WTC11 (cell line): ENCODE data around the gene RESP18.

ENCODE experiments used
- CTCF ChIP-seq: fragments of 200-600 bp; IDR thresholded peaks from 2 replicates; pipeline ENCODE4 v1.8.0; 2022; ENCODE audit warnings: antibody characterized with exemption
- E2F5 ChIP-seq: sonication (generic); formaldehyde crosslinking; IDR thresholded peaks from 2 replicates; pipeline ENCODE4 v1.8.1; 2022; ENCODE audit warnings: mild to moderate bottlenecking, moderate library complexity, missing genetic modification reagents
- ESRRA ChIP-seq: sonication (generic); formaldehyde crosslinking; IDR thresholded peaks from 2 replicates; pipeline ENCODE4 v1.8.1; 2022; ENCODE audit warnings: mild to moderate bottlenecking, missing genetic modification reagents, borderline replicate concordance
- FOXJ3 ChIP-seq: sonication (generic); formaldehyde crosslinking; IDR thresholded peaks from 2 replicates; pipeline ENCODE4 v1.9.0; 2021; ENCODE audit warnings: missing genetic modification reagents, mild to moderate bottlenecking, borderline replicate concordance
- IRF2 ChIP-seq: sonication (generic); formaldehyde crosslinking; IDR thresholded peaks from 2 replicates; pipeline ENCODE4 v1.8.0; 2022; ENCODE audit warnings: low read depth, missing genetic modification reagents, borderline replicate concordance
- NR3C1 ChIP-seq: sonication (generic); formaldehyde crosslinking; conservative IDR thresholded peaks from 2 replicates; pipeline ENCODE4 v1.8.1; 2023; ENCODE audit warnings: low read depth, mild to moderate bottlenecking, missing genetic modification reagents
- TCF7 ChIP-seq: sonication (generic); formaldehyde crosslinking; IDR thresholded peaks from 2 replicates; pipeline ENCODE4 v1.8.0; 2022; ENCODE audit warnings: mild to moderate bottlenecking, low read depth, missing genetic modification reagents, moderate library complexity
- TEAD1 ChIP-seq: sonication (generic); formaldehyde crosslinking; IDR thresholded peaks from 2 replicates; pipeline ENCODE4 v1.8.0; 2022; ENCODE audit warnings: mild to moderate bottlenecking, missing genetic modification reagents
- TEAD4 ChIP-seq: sonication (generic); formaldehyde crosslinking; IDR thresholded peaks from 2 replicates; pipeline ENCODE4 v1.8.0; 2022; ENCODE audit warnings: mild to moderate bottlenecking, missing genetic modification reagents
- TF ChIP-seq, protein P1 (sequence below): sonication (generic); formaldehyde crosslinking; IDR thresholded peaks from 2 replicates; pipeline ENCODE4 v1.8.0; 2022; ENCODE audit warnings: mild to moderate bottlenecking, missing genetic modification reagents
- TF ChIP-seq, protein P2 (sequence below): sonication (generic); formaldehyde crosslinking; IDR thresholded peaks from 2 replicates; pipeline ENCODE4 v1.8.0; 2022; ENCODE audit warnings: mild to moderate bottlenecking, missing genetic modification reagents
- TF ChIP-seq, protein P3 (sequence below): sonication (generic); formaldehyde crosslinking; IDR thresholded peaks from 2 replicates; pipeline ENCODE4 v1.8.0; 2022; ENCODE audit warnings: mild to moderate bottlenecking, missing genetic modification reagents
- TF ChIP-seq, protein P4 (sequence below): sonication (generic); formaldehyde crosslinking; IDR thresholded peaks from 2 replicates; pipeline ENCODE4 v1.8.0; 2023; ENCODE audit warnings: mild to moderate bottlenecking, missing genetic modification reagents

GRCh38 chr2:219296631-219297391 is 35.7 kb downstream of the RESP18 start:
- TF ChIP-seq CTCF = no peak
- no peak for TF ChIP-seq NR3C1 (CRISPR knock-in tag)
- TF ChIP-seq ESRRA (CRISPR knock-in tag) = no peak
- TF ChIP-seq E2F5 = no peak
- TF ChIP-seq, protein P1, sequence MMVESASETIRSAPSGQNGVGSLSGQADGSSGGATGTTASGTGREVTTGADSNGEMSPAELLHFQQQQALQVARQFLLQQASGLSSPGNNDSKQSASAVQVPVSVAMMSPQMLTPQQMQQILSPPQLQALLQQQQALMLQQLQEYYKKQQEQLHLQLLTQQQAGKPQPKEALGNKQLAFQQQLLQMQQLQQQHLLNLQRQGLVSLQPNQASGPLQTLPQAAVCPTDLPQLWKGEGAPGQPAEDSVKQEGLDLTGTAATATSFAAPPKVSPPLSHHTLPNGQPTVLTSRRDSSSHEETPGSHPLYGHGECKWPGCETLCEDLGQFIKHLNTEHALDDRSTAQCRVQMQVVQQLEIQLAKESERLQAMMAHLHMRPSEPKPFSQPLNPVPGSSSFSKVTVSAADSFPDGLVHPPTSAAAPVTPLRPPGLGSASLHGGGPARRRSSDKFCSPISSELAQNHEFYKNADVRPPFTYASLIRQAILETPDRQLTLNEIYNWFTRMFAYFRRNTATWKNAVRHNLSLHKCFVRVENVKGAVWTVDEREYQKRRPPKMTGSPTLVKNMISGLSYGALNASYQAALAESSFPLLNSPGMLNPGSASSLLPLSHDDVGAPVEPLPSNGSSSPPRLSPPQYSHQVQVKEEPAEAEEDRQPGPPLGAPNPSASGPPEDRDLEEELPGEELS (CRISPR knock-in tag) = no peak
- no peak for TF ChIP-seq TCF7 (CRISPR knock-in tag)
- TF ChIP-seq IRF2 (CRISPR knock-in tag) = no peak
- TF ChIP-seq FOXJ3 = no peak
- TF ChIP-seq, protein P2, sequence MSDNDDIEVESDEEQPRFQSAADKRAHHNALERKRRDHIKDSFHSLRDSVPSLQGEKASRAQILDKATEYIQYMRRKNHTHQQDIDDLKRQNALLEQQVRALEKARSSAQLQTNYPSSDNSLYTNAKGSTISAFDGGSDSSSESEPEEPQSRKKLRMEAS (CRISPR knock-in tag) = no peak
- TF ChIP-seq TEAD1 (CRISPR knock-in tag) = no peak
- TF ChIP-seq, protein P3, sequence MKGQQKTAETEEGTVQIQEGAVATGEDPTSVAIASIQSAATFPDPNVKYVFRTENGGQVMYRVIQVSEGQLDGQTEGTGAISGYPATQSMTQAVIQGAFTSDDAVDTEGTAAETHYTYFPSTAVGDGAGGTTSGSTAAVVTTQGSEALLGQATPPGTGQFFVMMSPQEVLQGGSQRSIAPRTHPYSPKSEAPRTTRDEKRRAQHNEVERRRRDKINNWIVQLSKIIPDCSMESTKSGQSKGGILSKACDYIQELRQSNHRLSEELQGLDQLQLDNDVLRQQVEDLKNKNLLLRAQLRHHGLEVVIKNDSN (CRISPR knock-in tag) = no peak
- TF ChIP-seq, protein P4, sequence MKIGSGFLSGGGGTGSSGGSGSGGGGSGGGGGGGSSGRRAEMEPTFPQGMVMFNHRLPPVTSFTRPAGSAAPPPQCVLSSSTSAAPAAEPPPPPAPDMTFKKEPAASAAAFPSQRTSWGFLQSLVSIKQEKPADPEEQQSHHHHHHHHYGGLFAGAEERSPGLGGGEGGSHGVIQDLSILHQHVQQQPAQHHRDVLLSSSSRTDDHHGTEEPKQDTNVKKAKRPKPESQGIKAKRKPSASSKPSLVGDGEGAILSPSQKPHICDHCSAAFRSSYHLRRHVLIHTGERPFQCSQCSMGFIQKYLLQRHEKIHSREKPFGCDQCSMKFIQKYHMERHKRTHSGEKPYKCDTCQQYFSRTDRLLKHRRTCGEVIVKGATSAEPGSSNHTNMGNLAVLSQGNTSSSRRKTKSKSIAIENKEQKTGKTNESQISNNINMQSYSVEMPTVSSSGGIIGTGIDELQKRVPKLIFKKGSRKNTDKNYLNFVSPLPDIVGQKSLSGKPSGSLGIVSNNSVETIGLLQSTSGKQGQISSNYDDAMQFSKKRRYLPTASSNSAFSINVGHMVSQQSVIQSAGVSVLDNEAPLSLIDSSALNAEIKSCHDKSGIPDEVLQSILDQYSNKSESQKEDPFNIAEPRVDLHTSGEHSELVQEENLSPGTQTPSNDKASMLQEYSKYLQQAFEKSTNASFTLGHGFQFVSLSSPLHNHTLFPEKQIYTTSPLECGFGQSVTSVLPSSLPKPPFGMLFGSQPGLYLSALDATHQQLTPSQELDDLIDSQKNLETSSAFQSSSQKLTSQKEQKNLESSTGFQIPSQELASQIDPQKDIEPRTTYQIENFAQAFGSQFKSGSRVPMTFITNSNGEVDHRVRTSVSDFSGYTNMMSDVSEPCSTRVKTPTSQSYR (CRISPR knock-in tag) = no peak
- TF ChIP-seq TEAD4 (CRISPR knock-in tag) = no peak
